ENCODE data around the gene S100PBP. TPM values are rescaled to one million over a fixed set of nuclear protein-coding genes. Genes with fewer than 3 reads are reported as not detected.

The S100PBP gene
- total and polyA plus RNA-seq, 8 donors, result 2.9 to 253 (median 19.8) TPM

GRCh38 chr1:32858136-32858535, 40.7 kb downstream of the S100PBP start:
- no peaks in the 10 kb centered on the region for H3K9me3 ChIP-seq
- H3K4me3 ChIP-seq, result no peak overlapping the region
- WGBS, 5 donors, result 94 to 98% (median 97%) methylated on average over 2 of the region's 2 CpGs
- peaks cover 25 to 89% (median 82%) of the 10 kb centered on the region in 4 donors for H3K36me3 ChIP-seq
- H3K27me3 ChIP-seq, result no peaks in the 10 kb centered on the region
- intact Hi-C loops (cut with DNase I; ENCODE audit: low total_unique reads), result no loop called here
- H3K4me1 ChIP-seq, result peaks cover 0 to 8% (median 4%) of the 10 kb centered on the region in 4 donors
- H3K27ac ChIP-seq, result no peak overlapping the region
- DNase-seq, result no peak
- TF ChIP-seq, protein P1, sequence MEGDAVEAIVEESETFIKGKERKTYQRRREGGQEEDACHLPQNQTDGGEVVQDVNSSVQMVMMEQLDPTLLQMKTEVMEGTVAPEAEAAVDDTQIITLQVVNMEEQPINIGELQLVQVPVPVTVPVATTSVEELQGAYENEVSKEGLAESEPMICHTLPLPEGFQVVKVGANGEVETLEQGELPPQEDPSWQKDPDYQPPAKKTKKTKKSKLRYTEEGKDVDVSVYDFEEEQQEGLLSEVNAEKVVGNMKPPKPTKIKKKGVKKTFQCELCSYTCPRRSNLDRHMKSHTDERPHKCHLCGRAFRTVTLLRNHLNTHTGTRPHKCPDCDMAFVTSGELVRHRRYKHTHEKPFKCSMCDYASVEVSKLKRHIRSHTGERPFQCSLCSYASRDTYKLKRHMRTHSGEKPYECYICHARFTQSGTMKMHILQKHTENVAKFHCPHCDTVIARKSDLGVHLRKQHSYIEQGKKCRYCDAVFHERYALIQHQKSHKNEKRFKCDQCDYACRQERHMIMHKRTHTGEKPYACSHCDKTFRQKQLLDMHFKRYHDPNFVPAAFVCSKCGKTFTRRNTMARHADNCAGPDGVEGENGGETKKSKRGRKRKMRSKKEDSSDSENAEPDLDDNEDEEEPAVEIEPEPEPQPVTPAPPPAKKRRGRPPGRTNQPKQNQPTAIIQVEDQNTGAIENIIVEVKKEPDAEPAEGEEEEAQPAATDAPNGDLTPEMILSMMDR (IDR thresholded peaks at IDR 0.05), result no peak
- no peak for TF ChIP-seq POLR2A (IDR thresholded peaks at IDR 0.05)
- TF ChIP-seq EP300 (IDR thresholded peaks at IDR 0.05), result no peak
- TF ChIP-seq POLR2AphosphoS5 (IDR thresholded peaks at IDR 0.05), result no peak

DNA sequence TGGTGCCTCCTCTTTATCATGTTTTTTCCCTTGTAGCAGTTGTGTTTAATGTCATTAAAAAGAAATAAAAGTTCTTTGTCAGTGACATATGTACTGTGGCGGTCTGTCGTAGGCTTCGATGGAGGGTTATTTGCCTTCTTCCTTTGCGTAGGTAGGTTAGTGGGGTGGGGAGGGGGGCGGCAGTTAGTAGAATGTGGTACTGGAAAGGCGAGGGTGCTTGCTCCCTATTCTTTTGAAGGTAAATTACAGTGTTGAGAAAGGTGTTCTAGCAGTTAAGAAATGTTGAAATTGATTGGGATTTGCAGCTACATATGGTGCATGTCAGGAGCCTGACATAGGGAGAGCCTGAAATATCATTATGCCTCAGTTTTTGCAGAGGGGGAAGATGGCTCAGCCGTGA, 41.3 kb downstream of the S100PBP start:
- Histone ChIP-seq H3K36me3 (peaks cover 19 to 89% (median 82%) of the 10 kb centered on the region in 4 donors), H3K9me3 (no peaks in the 10 kb centered on the region), H3K4me3 (no peak overlapping the region), H3K27me3 (no peaks in the 10 kb centered on the region), H3K4me1 (peaks cover 0 to 8% (median 4%) of the 10 kb centered on the region in 4 donors), H3K27ac (no peak overlapping the region)
- DNase-seq, result no peak
- TF ChIP-seq EP300 (IDR thresholded peaks at IDR 0.05), result no peak
- WGBS, 5 donors, result 89 to 96% (median 95%) methylated on average over 7 of the region's 7 CpGs
- intact Hi-C loops (cut with DNase I; ENCODE audit: low total_unique reads), result no loop called here

- 88 to 95% (median 94%) methylated on average over 2 of the region's 2 CpGs for WGBS, 5 donors
- intact Hi-C loops (cut with DNase I; ENCODE audit: low total_unique reads), result no loop called here
Observed at GRCh38 chr1:32859915-32860314, 42.5 kb downstream of the S100PBP start.

GRCh38 chr1:32860566-32860965, 43.1 kb downstream of the S100PBP start:
- H3K4me3 ChIP-seq, result no peak overlapping the region
- H3K36me3 ChIP-seq, result peaks cover 13 to 80% (median 70%) of the 10 kb centered on the region in 4 donors

More at GRCh38 chr1:32859915-32860314, 42.5 kb downstream of the S100PBP start:
- no peak for TF ChIP-seq POLR2AphosphoS5 (IDR thresholded peaks at IDR 0.05)
- TF ChIP-seq, protein P1 (IDR thresholded peaks at IDR 0.05), result no peak
- TF ChIP-seq EP300 (IDR thresholded peaks at IDR 0.05), result no peak
- TF ChIP-seq POLR2A (IDR thresholded peaks at IDR 0.05), result no peak
- Histone ChIP-seq H3K27ac (no peak overlapping the region), H3K36me3 (peaks cover 13 to 87% (median 77%) of the 10 kb centered on the region in 4 donors), H3K4me1 (peaks cover 0 to 8% (median 4%) of the 10 kb centered on the region in 4 donors), H3K4me3 (no peak overlapping the region), H3K27me3 (no peaks in the 10 kb centered on the region), H3K9me3 (no peaks in the 10 kb centered on the region)
- no peak for DNase-seq

More at GRCh38 chr1:32860566-32860965, 43.1 kb downstream of the S100PBP start:
- H3K27ac ChIP-seq, result no peak overlapping the region
- no peaks in the 10 kb centered on the region for H3K9me3 ChIP-seq
- no peak for DNase-seq
- peaks cover 0 to 12% (median 6%) of the 10 kb centered on the region in 4 donors for H3K4me1 ChIP-seq
- TF ChIP-seq EP300 (IDR thresholded peaks at IDR 0.05) (no peak), POLR2A (IDR thresholded peaks at IDR 0.05) (no peak), POLR2AphosphoS5 (IDR thresholded peaks at IDR 0.05) (no peak)
- TF ChIP-seq, protein P1 (IDR thresholded peaks at IDR 0.05), result no peak
- intact Hi-C loops (cut with DNase I; ENCODE audit: low total_unique reads), result no loop called here
- no peaks in the 10 kb centered on the region for H3K27me3 ChIP-seq

Measured in stomach (tissue), 9 donors.